ENCODE results near the gene ATP1A1. TPM values are rescaled to one million over a fixed set of nuclear protein-coding genes. Genes with fewer than 3 reads are reported as not detected.

ATP1A1 gene
- total and polyA plus RNA-seq, 12 donors, result 73.6 to 624 (median 203) TPM

GRCh38 chr1:116415200-116415698 lies 42.2 kb downstream of the ATP1A1 start:
- DNase-seq (no peak), ATAC-seq (no peak)
- intact Hi-C loops (cut with DNase I), result loop anchor here in 7 of 10 donors (5.0 kb wide), 5 partner anchors 33 to 67 kb away; no protein-coding TSS in a partner anchor
- Histone ChIP-seq H3K4me3 (no peak overlapping the region), H3K27ac (peak overlapping the region in 9 of 10 donors; percentile 70 to 92 (median 87)), H3K9me3 (no peaks in the 10 kb centered on the region), H3K27me3 (no peaks in the 10 kb centered on the region), H3K4me1 (peaks cover 7 to 61% (median 37%) of the 10 kb centered on the region in 9 donors), H3K36me3 (no peaks in the 10 kb centered on the region)
- WGBS, 2 donors, result 73 to 78% methylated on average over 3 of the region's 3 CpGs
- TF ChIP-seq CTCF (IDR thresholded peaks at IDR 0.05), result no peak

GRCh38 chr1:116415699-116416533 lies 42.9 kb downstream of the ATP1A1 start:
- peak; percentile 37 to 60 for DNase-seq
- peak overlapping the region; percentile 67 to 92 (median 84) for H3K27ac ChIP-seq

GRCh38 chr1:116416854-116417513 lies 43.9 kb downstream of the ATP1A1 start:
- DNase-seq (no peak), ATAC-seq (no peak)
- Histone ChIP-seq H3K4me1 (peaks cover 7 to 57% (median 32%) of the 10 kb centered on the region in 9 donors), H3K27me3 (no peaks in the 10 kb centered on the region), H3K27ac (peak overlapping the region in 8 of 10 donors; percentile 76 to 92 (median 88)), H3K4me3 (peak overlapping the region in 3 of 10 donors; percentile 66 to 84 (median 81)), H3K36me3 (no peaks in the 10 kb centered on the region), H3K9me3 (no peaks in the 10 kb centered on the region)
- TF ChIP-seq CTCF (IDR thresholded peaks at IDR 0.05), result no peak
- 83 to 84% methylated on average over 4 of the region's 4 CpGs for WGBS, 2 donors
- intact Hi-C loops (cut with DNase I), result loop anchor here in 7 of 10 donors (1.0 to 5.0 kb wide), 7 partner anchors 16 to 65 kb away; no protein-coding TSS in a partner anchor

More at GRCh38 chr1:116415699-116416533, 42.9 kb downstream of the ATP1A1 start:
- Histone ChIP-seq H3K27me3 (no peaks in the 10 kb centered on the region), H3K9me3 (no peaks in the 10 kb centered on the region), H3K4me3 (no peak overlapping the region), H3K4me1 (peaks cover 7 to 57% (median 36%) of the 10 kb centered on the region in 9 donors), H3K36me3 (no peaks in the 10 kb centered on the region)
- intact Hi-C loops (cut with DNase I), result loop anchor here in 7 of 10 donors (1.0 to 5.0 kb wide), 7 partner anchors 17 to 66 kb away; no protein-coding TSS in a partner anchor
- 25 to 38% methylated on average over 5 of the region's 5 CpGs for WGBS, 2 donors
- TF ChIP-seq CTCF (IDR thresholded peaks at IDR 0.05), result peak in 5 of 9 donors; percentile 6 to 35 (median 24)
- peak; percentile 66 to 92 (median 88) for ATAC-seq

GRCh38 chr1:116417678-116418077 lies 44.6 kb downstream of the ATP1A1 start:
- Histone ChIP-seq H3K4me3 (peak overlapping the region; percentile 57 to 90 (median 82)), H3K4me1 (peaks cover 5 to 51% (median 28%) of the 10 kb centered on the region in 9 donors), H3K27me3 (no peaks in the 10 kb centered on the region), H3K9me3 (no peaks in the 10 kb centered on the region), H3K36me3 (no peaks in the 10 kb centered on the region), H3K27ac (peak overlapping the region; percentile 28 to 92 (median 88))
- 68 to 77% methylated on average over 6 of the region's 6 CpGs for whole genome bisulfite sequencing, 2 donors
- TF ChIP-seq CTCF (IDR thresholded peaks at IDR 0.05), result no peak
- intact Hi-C loops (cut with DNase I), result loop anchor here in 7 of 10 donors (2.0 to 5.0 kb wide), 6 partner anchors 35 to 65 kb away; no protein-coding TSS in a partner anchor
- DNase-seq, result no peak
- ATAC-seq, result no peak
